H9 (cell line): Measurements from ENCODE around the gene WFS1. TPM values are rescaled to one million over a fixed set of nuclear protein-coding genes. Genes with fewer than 3 reads are reported as not detected.

ENCODE experiments used
- DNase-seq: peaks from one replicate; pipeline ENCODE4 v3.0.0-alpha.2; 2017
- H2AFZ ChIP-seq: one replicate; pipeline ENCODE4 v1.6.1; 2013; ENCODE audit warnings: mild to moderate bottlenecking, low read length, control low read depth, moderate library complexity
- H2AK5ac ChIP-seq: 2 replicates; pipeline ENCODE4 v1.6.1; 2013; ENCODE audit warnings: low read length, control low read depth, mixed read lengths; ENCODE audit not compliant: insufficient read length
- H2BK120ac ChIP-seq: one replicate; pipeline ENCODE4 v1.6.1; 2013; ENCODE audit warnings: low read depth, mild to moderate bottlenecking, low read length, control low read depth, inconsistent platforms; ENCODE audit not compliant: poor library complexity, severe bottlenecking
- H2BK12ac ChIP-seq: 2 replicates; pipeline ENCODE4 v1.6.1; 2013; ENCODE audit warnings: low read length, control low read depth, mixed read lengths, low read depth; ENCODE audit not compliant: insufficient read length
- H2BK15ac ChIP-seq: 2 replicates; pipeline ENCODE4 v1.6.1; 2013; ENCODE audit warnings: low read depth, low read length, control low read depth
- H2BK20ac ChIP-seq: one replicate; pipeline ENCODE4 v1.6.1; 2013; ENCODE audit warnings: low read depth, mild to moderate bottlenecking, low read length, control low read depth, inconsistent platforms; ENCODE audit not compliant: poor library complexity, severe bottlenecking
- H2BK5ac ChIP-seq: 2 replicates; pipeline ENCODE4 v1.6.1; 2013; ENCODE audit warnings: low read length, control low read depth, mixed read lengths; ENCODE audit not compliant: insufficient read length
- H3K14ac ChIP-seq: 2 replicates; pipeline ENCODE4 v1.6.1; 2013; ENCODE audit warnings: low read length, control low read depth; ENCODE audit not compliant: insufficient read depth
- H3K18ac ChIP-seq: 2 replicates; pipeline ENCODE4 v1.6.1; 2013; ENCODE audit warnings: low read depth, mild to moderate bottlenecking, mixed read lengths, low read length, control low read depth; ENCODE audit not compliant: insufficient read length
- H3K23ac ChIP-seq: 2 replicates; pipeline ENCODE4 v1.6.1; 2013; ENCODE audit warnings: low read length, control low read depth, mixed read lengths, low read depth; ENCODE audit not compliant: insufficient read length
- H3K23me2 ChIP-seq: 2 replicates; pipeline ENCODE4 v1.6.1; 2013; ENCODE audit warnings: low read depth, mild to moderate bottlenecking, mixed read lengths, low read length, control low read depth; ENCODE audit not compliant: insufficient read length, poor library complexity, severe bottlenecking
- H3K27ac ChIP-seq: 2 replicates; pipeline ENCODE4 v1.5.1; 2013; ENCODE audit warnings: low read length, control low read depth, mixed read lengths, low read depth; ENCODE audit not compliant: insufficient read length
- H3K27me3 ChIP-seq: 2 replicates; pipeline ENCODE4 v1.6.1; 2013; ENCODE audit warnings: low read length, control low read depth, inconsistent platforms; ENCODE audit not compliant: insufficient read depth
- H3K4ac ChIP-seq: 2 replicates; pipeline ENCODE4 v1.6.1; 2013; ENCODE audit warnings: low read depth, mild to moderate bottlenecking, control low read depth, inconsistent platforms, low read length, moderate library complexity
- H3K4me1 ChIP-seq: 2 replicates; pipeline ENCODE4 v1.6.1; 2013; ENCODE audit warnings: low read length, control low read depth, inconsistent platforms; ENCODE audit not compliant: insufficient read depth
- H3K4me2 ChIP-seq: 2 replicates; pipeline ENCODE4 v1.6.1; 2013; ENCODE audit warnings: low read length, control low read depth, mixed read lengths; ENCODE audit not compliant: insufficient read length, insufficient read depth
- H3K56ac ChIP-seq: 2 replicates; pipeline ENCODE4 v1.6.1; 2013; ENCODE audit warnings: low read depth, mild to moderate bottlenecking, mixed read lengths, low read length, control low read depth; ENCODE audit not compliant: insufficient read length
- H3K79me1 ChIP-seq: 2 replicates; pipeline ENCODE4 v1.6.1; 2013; ENCODE audit warnings: low read depth, mild to moderate bottlenecking, moderate library complexity, low read length, control low read depth, inconsistent platforms; ENCODE audit not compliant: insufficient read depth, poor library complexity, severe bottlenecking
- H3K79me2 ChIP-seq: 2 replicates; pipeline ENCODE4 v1.6.1; 2013; ENCODE audit warnings: low read length, control low read depth, inconsistent platforms; ENCODE audit not compliant: insufficient read depth
- H3K9ac ChIP-seq: 2 replicates; pipeline ENCODE4 v1.6.1; 2013; ENCODE audit warnings: low read length, control low read depth, mixed read lengths; ENCODE audit not compliant: insufficient read length; ENCODE audit errors: extremely low read depth
- H3K9me3 ChIP-seq: one replicate; pipeline ENCODE4 v1.6.1; 2013; ENCODE audit warnings: low read depth, low read length, inconsistent platforms; ENCODE audit not compliant: control insufficient read depth
- H3T11ph ChIP-seq: one replicate; pipeline ENCODE4 v1.6.1; 2013; ENCODE audit warnings: mild to moderate bottlenecking, low read length, control low read depth, inconsistent platforms
- H4K20me1 ChIP-seq: one replicate; pipeline ENCODE4 v1.6.1; 2013; ENCODE audit not compliant: control insufficient read depth, insufficient read length, insufficient read depth
- H4K5ac ChIP-seq: 2 replicates; pipeline ENCODE4 v1.6.1; 2013; ENCODE audit warnings: low read depth, mild to moderate bottlenecking, mixed read lengths, low read length, control low read depth; ENCODE audit not compliant: insufficient read length
- H4K8ac ChIP-seq: replicated peaks from 2 replicates; pipeline ENCODE4 v1.6.1; 2013; ENCODE audit warnings: low read length, control low read depth, mixed read lengths, low read depth; ENCODE audit not compliant: insufficient read length
- H4K91ac ChIP-seq: 2 replicates; pipeline ENCODE4 v1.6.1; 2013; ENCODE audit warnings: low read depth, mild to moderate bottlenecking, moderate library complexity, mixed read lengths, low read length, control low read depth; ENCODE audit not compliant: insufficient read length
- H3K27ac Mint-ChIP-seq, 3 experiments: 2 replicates in 2 of 3; 3 replicates in 1 of 3; pipeline ENCODE4 v1.8.0; 2020 to 2021; ENCODE audit warnings: mixed read lengths in 3 of 3, mild to moderate bottlenecking in 1 of 3, moderate library complexity in 1 of 3
- H3K27me3 Mint-ChIP-seq: 2 replicates; pipeline ENCODE4 v1.8.0; 2021; ENCODE audit warnings: low read depth, mild to moderate bottlenecking, moderate library complexity, mixed read lengths
- H3K36me3 Mint-ChIP-seq, 3 experiments: 2 replicates in 2 of 3; 3 replicates in 1 of 3; pipeline ENCODE4 v1.8.0; 2020 to 2021; ENCODE audit warnings: low read depth in 3 of 3, mixed read lengths in 3 of 3; ENCODE audit not compliant: insufficient read depth in 1 of 3
- H3K4me1 Mint-ChIP-seq, 2 experiments: 2 replicates each; pipeline ENCODE4 v1.8.0; 2020; ENCODE audit warnings: mixed read lengths in 2 of 2
- H3K4me3 Mint-ChIP-seq, 2 experiments: 2 replicates in 1 of 2; 3 replicates in 1 of 2; pipeline ENCODE4 v1.8.0; 2020 to 2021; ENCODE audit warnings: mild to moderate bottlenecking in 2 of 2, mixed read lengths in 2 of 2, moderate library complexity in 1 of 2
- H3K9me3 Mint-ChIP-seq, 2 experiments: 2 replicates in 1 of 2; 3 replicates in 1 of 2; pipeline ENCODE4 v1.8.0; 2020; ENCODE audit warnings: mild to moderate bottlenecking in 2 of 2, mixed read lengths in 2 of 2, moderate library complexity in 1 of 2
- CTCF ChIP-seq: fragments of 200-600 bp; sonication (generic); conservative IDR thresholded peaks from 3 replicates; pipeline ENCODE4 v1.8.0; 2021; ENCODE audit warnings: antibody characterized with exemption, mild to moderate bottlenecking
- WGBS: extraction: QIAGEN DNeasy Blood & Tissue Kit; methylation state at CpG from one replicate; pipeline ENCODE4 v1.1.7; 2013; ENCODE audit warnings: missing lambda C conversion rate, low lambda C conversion rate, mixed read lengths; ENCODE audit not compliant: insufficient read length; ENCODE audit errors: extremely low coverage; 5-methylcytosine and 5-hydroxymethylcytosine counted together
- total RNA-seq: library from RNA; stranded (reverse); gene quantifications from 2 replicates; pipeline ENCODE4 v1.2.1, GENCODE V29; 2021

WFS1 gene
- total RNA-seq, 1 experiment from 2014 or later, result 18.9 TPM

GRCh38 chr4:6332042-6332668 lies 62.5 kb downstream of the WFS1 start:
- Mint-ChIP-seq H3K27me3 (peaks cover 3% of the 10 kb centered on the region), H3K36me3 (peaks cover 0 to 14% (median 4%) of the 10 kb centered on the region in 3 experiments; a peak in 5 of 7 replicates), H3K27ac (no peak overlapping the region), H3K9me3 (peaks cover 10 to 27% of the 10 kb centered on the region in 2 experiments), H3K4me1 (peaks cover 6 to 7% of the 10 kb centered on the region in 2 experiments; a peak in 3 of 4 replicates), H3K4me3 (no peak overlapping the region)
- H3K9ac ChIP-seq, result no peak overlapping the region
- H3K4me1 ChIP-seq, result no peaks in the 10 kb centered on the region
- H3K27me3 ChIP-seq, result no peaks in the 10 kb centered on the region
- no peak overlapping the region for H2BK120ac ChIP-seq
- H3K79me1 ChIP-seq, result no peaks in the 10 kb centered on the region
- TF ChIP-seq CTCF, result peak; percentile 86
- H2BK15ac ChIP-seq, result no peak overlapping the region
- H3K56ac ChIP-seq, result no peak overlapping the region
- peak; percentile 75 for DNase-seq
- no peak overlapping the region for H3K4ac ChIP-seq
- WGBS, result no CpG with 5 or more reads among the region's 18 CpGs
- H3K4me2 ChIP-seq, result no peak overlapping the region
- H4K20me1 ChIP-seq, result no peaks in the 10 kb centered on the region
- no peak overlapping the region for H3K27ac ChIP-seq
- H2AFZ ChIP-seq, result no peak overlapping the region
- H3K23ac ChIP-seq, result no peak overlapping the region
- H2BK20ac ChIP-seq, result no peak overlapping the region
- no peak overlapping the region for H3K18ac ChIP-seq
- no peak overlapping the region for H2BK5ac ChIP-seq
- no peaks in the 10 kb centered on the region for H3K9me3 ChIP-seq
- H4K91ac ChIP-seq, result no peak overlapping the region
- H3T11ph ChIP-seq, result no peak overlapping the region
- no peak overlapping the region for H2BK12ac ChIP-seq
- no peak overlapping the region for H2AK5ac ChIP-seq
- no peak overlapping the region for H3K14ac ChIP-seq
- H3K79me2 ChIP-seq, result no peaks in the 10 kb centered on the region
- no peaks in the 10 kb centered on the region for H3K23me2 ChIP-seq
- H4K8ac ChIP-seq, result no peak overlapping the region
- no peak overlapping the region for H4K5ac ChIP-seq
